Keratinocyte (primary cell): ENCODE results near the gene BHMT.

Experiments
- CTCF ChIP-seq, 3 experiments: IDR thresholded peaks in 1 of 3; conservative IDR thresholded peaks in 1 of 3; optimal IDR thresholded peaks in 1 of 3; 2 replicates in 2 of 3; 3 replicates in 1 of 3; pipeline versions ENCODE3 to v1.5.1; 2011; ENCODE audit warnings: low read length in 3 of 3, mild to moderate bottlenecking in 3 of 3, moderate library complexity in 2 of 3, control low read depth in 1 of 3, inconsistent platforms in 1 of 3; ENCODE audit not compliant: insufficient read depth in 2 of 3; ENCODE audit errors: extremely low read depth in 1 of 3
- EZH2 ChIP-seq: IDR thresholded peaks from one replicate; pipeline ENCODE4 v1.6.1; 2012; ENCODE audit warnings: inconsistent platforms, mild to moderate bottlenecking, low read length, moderate library complexity

- TF ChIP-seq CTCF (optimal IDR thresholded peaks at IDR 0.05 in 1 of 3, IDR thresholded peaks at IDR 0.05 in 1 of 3, conservative IDR thresholded peaks at IDR 0.05 in 1 of 3; ENCODE audit: extremely low read depth in 1 of 3, insufficient read depth in 2 of 3, low read length in 3 of 3) = no peak
- TF ChIP-seq EZH2 = no peak
Observed at GRCh38 chr5:79062436-79062835, 49.2 kb upstream of the BHMT start.
